ENCODE results near the gene CUL1. TPM values are rescaled to one million over a fixed set of nuclear protein-coding genes. Genes with fewer than 3 reads are reported as not detected.
"Not testable (repeated sequence)": the region's sequence is repeated elsewhere in the genome, so short reads cannot be mapped to it uniquely, and the experiment has no call there.

The CUL1 gene
- total and polyA plus RNA-seq, 2 experiments from 2014 or later = 35.6 to 71.3 TPM

DNA sequence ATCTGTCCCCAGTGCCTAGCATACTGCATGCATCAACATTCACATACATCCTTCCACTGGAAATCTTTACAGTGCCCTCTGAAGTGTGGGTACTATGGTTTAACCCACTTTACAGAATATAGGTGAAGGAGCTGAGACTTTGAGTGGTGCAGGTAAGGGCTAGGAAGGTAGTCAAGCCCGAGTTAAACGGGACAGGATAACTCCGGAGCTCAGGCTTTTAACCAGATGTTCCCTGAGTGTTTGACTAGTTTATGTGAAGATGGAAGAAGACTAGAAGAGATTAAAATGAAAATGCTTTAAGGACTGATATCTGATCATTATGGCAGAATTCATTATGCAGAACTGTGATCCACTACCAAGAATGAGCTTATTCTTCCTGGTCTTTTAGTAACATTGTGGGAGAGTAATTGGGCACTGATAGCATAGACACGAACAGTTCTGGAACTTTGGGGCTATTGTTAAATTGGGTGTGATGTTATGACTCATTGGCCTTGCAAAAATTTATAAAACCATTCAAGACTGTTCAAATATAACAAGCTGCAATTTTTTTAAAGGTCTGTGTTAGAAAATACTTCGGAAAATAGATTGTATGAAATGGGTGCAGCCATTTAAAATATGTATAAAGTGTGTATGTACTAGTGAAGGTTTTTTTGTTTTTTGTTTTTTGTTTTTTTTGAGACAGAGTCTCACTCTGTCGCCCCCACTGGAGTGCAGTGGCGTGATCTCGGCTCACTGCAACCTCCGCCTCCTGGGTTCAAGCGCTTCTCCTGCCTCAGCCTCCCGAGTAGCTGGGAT, 4.4 kb downstream of the CUL1 start:
- Mint-ChIP-seq H3K36me3 (ENCODE audit: low read depth) (no peaks in the 10 kb centered on the region; the same call in 2 of the 3 replicates), H3K4me3 (no peak overlapping the region), H3K27ac (peak overlapping the region; percentile 13; the same call in 1 of the 2 replicates), H3K27me3 (ENCODE audit: insufficient read depth, low read depth, poor library complexity) (peaks cover 3% of the 10 kb centered on the region), H3K4me1 (peaks cover 71% of the 10 kb centered on the region), H3K9me3 (no peaks in the 10 kb centered on the region; the same call in 2 of the 3 replicates)
- H3K9me2 ChIP-seq (ENCODE audit: insufficient read depth) = no peaks in the 10 kb centered on the region
- no peak for DNase-seq (ENCODE audit: low spot score)
- no peak overlapping the region for H3K27ac ChIP-seq (ENCODE audit: low read depth)
- peaks cover 73% of the 10 kb centered on the region for H3K4me1 ChIP-seq (ENCODE audit: insufficient read depth)
- no peaks in the 10 kb centered on the region for H3F3A ChIP-seq (replicated peaks; ENCODE audit: low read depth)
- no peak overlapping the region for H3K4me3 ChIP-seq
- H3K79me2 ChIP-seq (replicated peaks; ENCODE audit: insufficient read depth) = peaks cover 88% of the 10 kb centered on the region
- H2AFZ ChIP-seq = no peak overlapping the region
- TF ChIP-seq, protein P1, sequence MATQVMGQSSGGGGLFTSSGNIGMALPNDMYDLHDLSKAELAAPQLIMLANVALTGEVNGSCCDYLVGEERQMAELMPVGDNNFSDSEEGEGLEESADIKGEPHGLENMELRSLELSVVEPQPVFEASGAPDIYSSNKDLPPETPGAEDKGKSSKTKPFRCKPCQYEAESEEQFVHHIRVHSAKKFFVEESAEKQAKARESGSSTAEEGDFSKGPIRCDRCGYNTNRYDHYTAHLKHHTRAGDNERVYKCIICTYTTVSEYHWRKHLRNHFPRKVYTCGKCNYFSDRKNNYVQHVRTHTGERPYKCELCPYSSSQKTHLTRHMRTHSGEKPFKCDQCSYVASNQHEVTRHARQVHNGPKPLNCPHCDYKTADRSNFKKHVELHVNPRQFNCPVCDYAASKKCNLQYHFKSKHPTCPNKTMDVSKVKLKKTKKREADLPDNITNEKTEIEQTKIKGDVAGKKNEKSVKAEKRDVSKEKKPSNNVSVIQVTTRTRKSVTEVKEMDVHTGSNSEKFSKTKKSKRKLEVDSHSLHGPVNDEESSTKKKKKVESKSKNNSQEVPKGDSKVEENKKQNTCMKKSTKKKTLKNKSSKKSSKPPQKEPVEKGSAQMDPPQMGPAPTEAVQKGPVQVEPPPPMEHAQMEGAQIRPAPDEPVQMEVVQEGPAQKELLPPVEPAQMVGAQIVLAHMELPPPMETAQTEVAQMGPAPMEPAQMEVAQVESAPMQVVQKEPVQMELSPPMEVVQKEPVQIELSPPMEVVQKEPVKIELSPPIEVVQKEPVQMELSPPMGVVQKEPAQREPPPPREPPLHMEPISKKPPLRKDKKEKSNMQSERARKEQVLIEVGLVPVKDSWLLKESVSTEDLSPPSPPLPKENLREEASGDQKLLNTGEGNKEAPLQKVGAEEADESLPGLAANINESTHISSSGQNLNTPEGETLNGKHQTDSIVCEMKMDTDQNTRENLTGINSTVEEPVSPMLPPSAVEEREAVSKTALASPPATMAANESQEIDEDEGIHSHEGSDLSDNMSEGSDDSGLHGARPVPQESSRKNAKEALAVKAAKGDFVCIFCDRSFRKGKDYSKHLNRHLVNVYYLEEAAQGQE (IDR thresholded peaks at IDR 0.05; ENCODE audit: unreplicated experiment) = no peak
- TF ChIP-seq, protein P2, sequence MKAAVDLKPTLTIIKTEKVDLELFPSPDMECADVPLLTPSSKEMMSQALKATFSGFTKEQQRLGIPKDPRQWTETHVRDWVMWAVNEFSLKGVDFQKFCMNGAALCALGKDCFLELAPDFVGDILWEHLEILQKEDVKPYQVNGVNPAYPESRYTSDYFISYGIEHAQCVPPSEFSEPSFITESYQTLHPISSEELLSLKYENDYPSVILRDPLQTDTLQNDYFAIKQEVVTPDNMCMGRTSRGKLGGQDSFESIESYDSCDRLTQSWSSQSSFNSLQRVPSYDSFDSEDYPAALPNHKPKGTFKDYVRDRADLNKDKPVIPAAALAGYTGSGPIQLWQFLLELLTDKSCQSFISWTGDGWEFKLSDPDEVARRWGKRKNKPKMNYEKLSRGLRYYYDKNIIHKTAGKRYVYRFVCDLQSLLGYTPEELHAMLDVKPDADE (IDR thresholded peaks at IDR 0.05) = no peak
- TF ChIP-seq ZNF114 (CRISPR knock-in tag; IDR thresholded peaks at IDR 0.05) = no peak
- TF ChIP-seq, protein P3, sequence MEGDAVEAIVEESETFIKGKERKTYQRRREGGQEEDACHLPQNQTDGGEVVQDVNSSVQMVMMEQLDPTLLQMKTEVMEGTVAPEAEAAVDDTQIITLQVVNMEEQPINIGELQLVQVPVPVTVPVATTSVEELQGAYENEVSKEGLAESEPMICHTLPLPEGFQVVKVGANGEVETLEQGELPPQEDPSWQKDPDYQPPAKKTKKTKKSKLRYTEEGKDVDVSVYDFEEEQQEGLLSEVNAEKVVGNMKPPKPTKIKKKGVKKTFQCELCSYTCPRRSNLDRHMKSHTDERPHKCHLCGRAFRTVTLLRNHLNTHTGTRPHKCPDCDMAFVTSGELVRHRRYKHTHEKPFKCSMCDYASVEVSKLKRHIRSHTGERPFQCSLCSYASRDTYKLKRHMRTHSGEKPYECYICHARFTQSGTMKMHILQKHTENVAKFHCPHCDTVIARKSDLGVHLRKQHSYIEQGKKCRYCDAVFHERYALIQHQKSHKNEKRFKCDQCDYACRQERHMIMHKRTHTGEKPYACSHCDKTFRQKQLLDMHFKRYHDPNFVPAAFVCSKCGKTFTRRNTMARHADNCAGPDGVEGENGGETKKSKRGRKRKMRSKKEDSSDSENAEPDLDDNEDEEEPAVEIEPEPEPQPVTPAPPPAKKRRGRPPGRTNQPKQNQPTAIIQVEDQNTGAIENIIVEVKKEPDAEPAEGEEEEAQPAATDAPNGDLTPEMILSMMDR (conservative IDR thresholded peaks at IDR 0.05; ENCODE audit: low read depth in 2 of 2) = peak; percentile 7 to 16; a peak in 1 of 4 replicates
- H3K4me2 ChIP-seq = peak overlapping the region; percentile 84; the same call in 1 of the 2 replicates
- no peak for ATAC-seq
- peaks cover 35% of the 10 kb centered on the region for H4K20me1 ChIP-seq (replicated peaks; ENCODE audit: insufficient read depth)
- no peaks in the 10 kb centered on the region for H3K36me3 ChIP-seq (ENCODE audit: insufficient read depth)
- no peaks in the 10 kb centered on the region for H3K27me3 ChIP-seq (ENCODE audit: insufficient read depth)

DNA sequence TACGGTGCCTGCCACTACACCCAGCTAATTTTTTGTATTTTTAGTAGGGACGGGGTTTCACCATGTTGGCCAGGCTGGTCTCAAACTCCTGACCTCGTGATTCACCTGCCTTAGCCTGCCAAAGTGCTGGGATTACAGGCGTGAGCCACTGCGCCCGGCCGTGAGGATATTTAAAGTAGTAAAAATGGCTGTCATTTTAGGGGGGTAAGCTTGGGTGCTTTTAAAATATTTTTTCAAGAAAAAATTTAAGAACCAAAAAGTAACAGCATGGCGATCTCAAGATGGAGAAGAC, 4.9 kb downstream of the CUL1 start:
- Histone ChIP-seq H3K4me2 (0 out of 2 replicates have a peak overlapping the region, but pooled peaks have one; percentile 43), H3K4me1 (ENCODE audit: insufficient read depth) (peaks cover 78% of the 10 kb centered on the region), H4K20me1 (replicated peaks; ENCODE audit: insufficient read depth) (peaks cover 35% of the 10 kb centered on the region), H3K79me2 (replicated peaks; ENCODE audit: insufficient read depth) (peaks cover 92% of the 10 kb centered on the region)
- H3K27me3 ChIP-seq (ENCODE audit: insufficient read depth); H3K27ac ChIP-seq (ENCODE audit: low read depth); H3K4me3 Mint-ChIP-seq; H3K9me3 Mint-ChIP-seq; H3K36me3 ChIP-seq (ENCODE audit: insufficient read depth); H3K27me3 Mint-ChIP-seq (ENCODE audit: insufficient read depth, low read depth, poor library complexity); DNase-seq (ENCODE audit: low spot score); ATAC-seq; H3K4me3 ChIP-seq; H3K27ac Mint-ChIP-seq; H3F3A ChIP-seq (replicated peaks; ENCODE audit: low read depth); H3K9me2 ChIP-seq (ENCODE audit: insufficient read depth); H2AFZ ChIP-seq; H3K36me3 Mint-ChIP-seq (ENCODE audit: low read depth): not testable (repeated sequence)
- peaks cover 76% of the 10 kb centered on the region for H3K4me1 Mint-ChIP-seq
